GM23338 (cell line): ENCODE data around the gene NIFK. TPM values are rescaled to one million over a fixed set of nuclear protein-coding genes. Genes with fewer than 3 reads are reported as not detected.

Source experiments
- ATAC-seq: fragments of 200-7000 bp; cut with Tn5 transposase; 3 replicates; pipeline ENCODE4 v1.9.1; 2020
- DNase-seq: peaks from one replicate; pipeline ENCODE4 v3.0.0-alpha.2; 2015; ENCODE audit warnings: low spot score
- H2AFZ ChIP-seq: fragments of 200-600 bp; sonication (generic); 2 replicates; pipeline ENCODE4 v1.8.0; 2016; ENCODE audit warnings: antibody characterized with exemption, mild to moderate bottlenecking, moderate library complexity
- H3F3A ChIP-seq: fragments of 200-600 bp; sonication (generic); replicated peaks from 2 replicates; pipeline ENCODE4 v1.8.0; 2017; ENCODE audit warnings: antibody characterized with exemption, mixed run types, low read depth
- H3K27ac ChIP-seq: fragments of 200-600 bp; sonication (generic); 2 replicates; pipeline ENCODE4 v1.6.1; 2016; ENCODE audit warnings: low read depth
- H3K27me3 ChIP-seq: fragments of 200-600 bp; sonication (generic); 2 replicates; pipeline ENCODE4 v1.8.0; 2016; ENCODE audit warnings: mild to moderate bottlenecking, mixed run types, moderate library complexity; ENCODE audit not compliant: insufficient read depth
- H3K36me3 ChIP-seq: fragments of 200-600 bp; sonication (generic); 2 replicates; pipeline ENCODE4 v1.8.0; 2016; ENCODE audit warnings: mild to moderate bottlenecking; ENCODE audit not compliant: insufficient read depth
- H3K4me1 ChIP-seq: fragments of 200-600 bp; sonication (generic); 2 replicates; pipeline ENCODE4 v1.8.0; 2016; ENCODE audit warnings: mild to moderate bottlenecking, moderate library complexity; ENCODE audit not compliant: insufficient read depth
- H3K4me2 ChIP-seq: fragments of 200-600 bp; sonication (generic); 2 replicates; pipeline ENCODE4 v1.7.1; 2017; ENCODE audit warnings: mixed run types
- H3K4me3 ChIP-seq: fragments of 200-600 bp; sonication (generic); 2 replicates; pipeline ENCODE4 v1.6.1; 2016; ENCODE audit warnings: mixed run types
- H3K79me2 ChIP-seq: fragments of 200-600 bp; sonication (generic); replicated peaks from 2 replicates; pipeline ENCODE4 v1.8.0; 2017; ENCODE audit warnings: mild to moderate bottlenecking; ENCODE audit not compliant: insufficient read depth
- H3K9me2 ChIP-seq: fragments of 200-600 bp; sonication (generic); 2 replicates; pipeline ENCODE4 v1.8.0; 2017; ENCODE audit not compliant: insufficient read depth
- H4K20me1 ChIP-seq: fragments of 200-600 bp; sonication (generic); replicated peaks from 2 replicates; pipeline ENCODE4 v1.8.0; 2017; ENCODE audit warnings: mild to moderate bottlenecking; ENCODE audit not compliant: insufficient read depth
- H3K27ac Mint-ChIP-seq: 2 replicates; pipeline ENCODE4 v1.8.0; 2020; ENCODE audit warnings: inconsistent platforms, mild to moderate bottlenecking, moderate library complexity, mixed read lengths
- H3K27me3 Mint-ChIP-seq: 3 replicates; pipeline ENCODE4 v1.8.0; 2022; ENCODE audit warnings: low read depth, mild to moderate bottlenecking, moderate library complexity, mixed read lengths, inconsistent platforms; ENCODE audit not compliant: insufficient read depth, poor library complexity
- H3K36me3 Mint-ChIP-seq: 3 replicates; pipeline ENCODE4 v1.8.0; 2021; ENCODE audit warnings: low read depth, mild to moderate bottlenecking, inconsistent platforms, moderate library complexity, mixed read lengths
- H3K4me1 Mint-ChIP-seq: 3 replicates; pipeline ENCODE4 v1.8.0; 2020; ENCODE audit warnings: mild to moderate bottlenecking, inconsistent platforms, mixed read lengths
- H3K4me3 Mint-ChIP-seq: 3 replicates; pipeline ENCODE4 v1.8.0; 2021; ENCODE audit warnings: moderate library complexity, mild to moderate bottlenecking, inconsistent platforms, mixed read lengths
- H3K9me3 Mint-ChIP-seq: 3 replicates; pipeline ENCODE4 v1.8.0; 2020; ENCODE audit warnings: moderate library complexity, mild to moderate bottlenecking, inconsistent platforms, mixed read lengths
- CREB1 ChIP-seq: fragments of 250-450 bp; sonication (Bioruptor Pico); IDR thresholded peaks from 2 replicates; pipeline ENCODE4 v1.5.0; 2020; ENCODE audit warnings: low read depth, mild to moderate bottlenecking, moderate library complexity
- EZH2 ChIP-seq: fragments of 200-600 bp; sonication (generic); IDR thresholded peaks from one replicate; pipeline ENCODE4 v1.8.0; 2017; ENCODE audit warnings: antibody characterized with exemption, mild to moderate bottlenecking, low read depth; ENCODE audit not compliant: unreplicated experiment
- EZH2phosphoT487 ChIP-seq: fragments of 200-600 bp; sonication (generic); IDR thresholded peaks from one replicate; pipeline ENCODE4 v1.8.1; 2018; ENCODE audit warnings: antibody characterized with exemption; ENCODE audit not compliant: unreplicated experiment
- JUNB ChIP-seq: IDR thresholded peaks from one replicate; pipeline ENCODE4 v1.6.1; 2016; ENCODE audit warnings: antibody characterized with exemption; ENCODE audit not compliant: unreplicated experiment
- NANOG ChIP-seq: IDR thresholded peaks from 2 replicates; pipeline ENCODE4 v1.6.1; 2016; ENCODE audit warnings: antibody characterized with exemption, borderline replicate concordance
- POLR2AphosphoS5 ChIP-seq: IDR thresholded peaks from 2 replicates; pipeline ENCODE4 v1.6.1; 2016; ENCODE audit warnings: antibody characterized with exemption, low read depth
- STAT1 ChIP-seq: IDR thresholded peaks from one replicate; pipeline ENCODE4 v1.6.1; 2016; ENCODE audit warnings: antibody characterized with exemption; ENCODE audit not compliant: unreplicated experiment
- ZNF114 ChIP-seq: fragments of 250-450 bp; sonication (Bioruptor Pico); IDR thresholded peaks from 2 replicates; pipeline ENCODE4 v1.5.0; 2020; ENCODE audit warnings: mild to moderate bottlenecking, moderate library complexity
- ZNF331 ChIP-seq: fragments of 250-450 bp; sonication (Bioruptor Pico); IDR thresholded peaks from 2 replicates; pipeline ENCODE4 v1.5.0; 2020; ENCODE audit warnings: low read depth, mild to moderate bottlenecking, moderate library complexity
- polyA plus RNA-seq: library from polyadenylated mRNA; unstranded; fragments of >200 nt; fragmentation: Nextera tagmentation; extraction: Ambion mirVana; gene quantifications from 2 replicates; pipeline ENCODE4 v1.2.1, GENCODE V29; 2016
- total RNA-seq: library from RNA; depleted of rRNA; stranded (reverse); fragments of >200 nt; shearing (Covaris generic); gene quantifications from 2 replicates; pipeline ENCODE4 v1.2.3, GENCODE V29; 2014
- TF ChIP-seq, protein P1 (sequence below): IDR thresholded peaks from one replicate; pipeline ENCODE4 v1.6.1; 2018; ENCODE audit warnings: antibody characterized with exemption; ENCODE audit not compliant: unreplicated experiment
- TF ChIP-seq, protein P2 (sequence below): IDR thresholded peaks from 2 replicates; pipeline ENCODE4 v1.6.1; 2016; ENCODE audit warnings: antibody characterized with exemption
- TF ChIP-seq, protein P3 (sequence below): fragments of 250-450 bp; sonication (Bioruptor Pico); IDR thresholded peaks from 2 replicates; pipeline ENCODE4 v1.5.0; 2020; ENCODE audit warnings: mild to moderate bottlenecking, moderate library complexity
- TF ChIP-seq, protein P4 (sequence below), 2 experiments: fragments of 200-600 bp in 1 of 2; sonication (generic) in 1 of 2; conservative IDR thresholded peaks; 2 replicates each; pipeline versions ENCODE4 v1.5.1 to v1.6.1; 2016 to 2017; ENCODE audit warnings: antibody characterized with exemption in 2 of 2, low read depth in 2 of 2, mild to moderate bottlenecking in 2 of 2, moderate library complexity in 1 of 2

Gene NIFK
- total and polyA plus RNA-seq, 2 experiments from 2014 or later: 106 to 289 TPM

DNA sequence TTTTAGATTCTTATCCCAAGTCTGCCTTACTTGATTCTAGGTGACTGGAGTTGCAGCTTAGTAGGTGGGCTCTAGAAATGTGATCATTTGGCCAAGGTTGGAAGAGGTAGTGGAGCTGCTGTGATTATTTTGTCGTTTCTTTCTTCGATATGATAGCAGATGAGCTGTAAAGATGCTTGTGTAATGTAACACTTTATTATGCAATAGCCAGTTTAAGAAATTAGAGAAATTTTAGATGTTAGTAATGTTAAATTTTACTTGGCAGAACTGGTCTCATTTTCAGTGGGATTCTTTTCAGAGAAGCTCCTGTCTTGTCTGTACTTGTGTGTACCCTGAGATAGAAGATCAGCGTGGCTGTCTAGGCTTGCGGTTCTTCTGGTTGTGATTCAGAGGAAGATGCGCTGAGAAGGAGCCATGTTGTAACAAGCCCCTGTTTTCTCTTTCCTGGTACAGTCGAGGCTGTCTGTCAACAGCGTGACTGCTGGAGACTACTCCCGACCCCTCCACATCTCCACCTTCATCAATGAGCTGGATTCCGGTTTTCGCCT is 28.1 kb upstream of the NIFK start:
- Mint-ChIP-seq H3K4me1 (no peaks in the 10 kb centered on the region), H3K27ac (no peak overlapping the region), H3K9me3 (no peaks in the 10 kb centered on the region), H3K27me3 (peaks cover 1% of the 10 kb centered on the region), H3K36me3 (peaks cover 86% of the 10 kb centered on the region), H3K4me3 (no peak overlapping the region)
- Histone ChIP-seq H3K36me3 (peaks cover 79% of the 10 kb centered on the region), H3K9me2 (no peaks in the 10 kb centered on the region), H2AFZ (no peak overlapping the region), H3F3A (no peaks in the 10 kb centered on the region; the same call in 1 of the 2 replicates), H3K27ac (peak overlapping the region; percentile 20; the same call in 1 of the 2 replicates), H3K4me3 (no peak overlapping the region), H3K79me2 (peaks cover 20% of the 10 kb centered on the region), H3K4me1 (no peaks in the 10 kb centered on the region), H4K20me1 (0 out of 2 replicates have a peak, but pooled peaks cover 6% of the 10 kb centered on the region), H3K4me2 (no peak overlapping the region), H3K27me3 (no peaks in the 10 kb centered on the region)
- DNase-seq (no peak), ATAC-seq (no peak)
- TF ChIP-seq, protein P1, sequence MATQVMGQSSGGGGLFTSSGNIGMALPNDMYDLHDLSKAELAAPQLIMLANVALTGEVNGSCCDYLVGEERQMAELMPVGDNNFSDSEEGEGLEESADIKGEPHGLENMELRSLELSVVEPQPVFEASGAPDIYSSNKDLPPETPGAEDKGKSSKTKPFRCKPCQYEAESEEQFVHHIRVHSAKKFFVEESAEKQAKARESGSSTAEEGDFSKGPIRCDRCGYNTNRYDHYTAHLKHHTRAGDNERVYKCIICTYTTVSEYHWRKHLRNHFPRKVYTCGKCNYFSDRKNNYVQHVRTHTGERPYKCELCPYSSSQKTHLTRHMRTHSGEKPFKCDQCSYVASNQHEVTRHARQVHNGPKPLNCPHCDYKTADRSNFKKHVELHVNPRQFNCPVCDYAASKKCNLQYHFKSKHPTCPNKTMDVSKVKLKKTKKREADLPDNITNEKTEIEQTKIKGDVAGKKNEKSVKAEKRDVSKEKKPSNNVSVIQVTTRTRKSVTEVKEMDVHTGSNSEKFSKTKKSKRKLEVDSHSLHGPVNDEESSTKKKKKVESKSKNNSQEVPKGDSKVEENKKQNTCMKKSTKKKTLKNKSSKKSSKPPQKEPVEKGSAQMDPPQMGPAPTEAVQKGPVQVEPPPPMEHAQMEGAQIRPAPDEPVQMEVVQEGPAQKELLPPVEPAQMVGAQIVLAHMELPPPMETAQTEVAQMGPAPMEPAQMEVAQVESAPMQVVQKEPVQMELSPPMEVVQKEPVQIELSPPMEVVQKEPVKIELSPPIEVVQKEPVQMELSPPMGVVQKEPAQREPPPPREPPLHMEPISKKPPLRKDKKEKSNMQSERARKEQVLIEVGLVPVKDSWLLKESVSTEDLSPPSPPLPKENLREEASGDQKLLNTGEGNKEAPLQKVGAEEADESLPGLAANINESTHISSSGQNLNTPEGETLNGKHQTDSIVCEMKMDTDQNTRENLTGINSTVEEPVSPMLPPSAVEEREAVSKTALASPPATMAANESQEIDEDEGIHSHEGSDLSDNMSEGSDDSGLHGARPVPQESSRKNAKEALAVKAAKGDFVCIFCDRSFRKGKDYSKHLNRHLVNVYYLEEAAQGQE: no peak
- TF ChIP-seq EZH2 (no peak), CREB1 (no peak), POLR2AphosphoS5 (no peak), JUNB (no peak), STAT1 (no peak), ZNF331 (CRISPR knock-in tag) (no peak), NANOG (no peak), EZH2phosphoT487 (no peak), ZNF114 (no peak)
- TF ChIP-seq, protein P2, sequence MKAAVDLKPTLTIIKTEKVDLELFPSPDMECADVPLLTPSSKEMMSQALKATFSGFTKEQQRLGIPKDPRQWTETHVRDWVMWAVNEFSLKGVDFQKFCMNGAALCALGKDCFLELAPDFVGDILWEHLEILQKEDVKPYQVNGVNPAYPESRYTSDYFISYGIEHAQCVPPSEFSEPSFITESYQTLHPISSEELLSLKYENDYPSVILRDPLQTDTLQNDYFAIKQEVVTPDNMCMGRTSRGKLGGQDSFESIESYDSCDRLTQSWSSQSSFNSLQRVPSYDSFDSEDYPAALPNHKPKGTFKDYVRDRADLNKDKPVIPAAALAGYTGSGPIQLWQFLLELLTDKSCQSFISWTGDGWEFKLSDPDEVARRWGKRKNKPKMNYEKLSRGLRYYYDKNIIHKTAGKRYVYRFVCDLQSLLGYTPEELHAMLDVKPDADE: no peak
- TF ChIP-seq, protein P3, sequence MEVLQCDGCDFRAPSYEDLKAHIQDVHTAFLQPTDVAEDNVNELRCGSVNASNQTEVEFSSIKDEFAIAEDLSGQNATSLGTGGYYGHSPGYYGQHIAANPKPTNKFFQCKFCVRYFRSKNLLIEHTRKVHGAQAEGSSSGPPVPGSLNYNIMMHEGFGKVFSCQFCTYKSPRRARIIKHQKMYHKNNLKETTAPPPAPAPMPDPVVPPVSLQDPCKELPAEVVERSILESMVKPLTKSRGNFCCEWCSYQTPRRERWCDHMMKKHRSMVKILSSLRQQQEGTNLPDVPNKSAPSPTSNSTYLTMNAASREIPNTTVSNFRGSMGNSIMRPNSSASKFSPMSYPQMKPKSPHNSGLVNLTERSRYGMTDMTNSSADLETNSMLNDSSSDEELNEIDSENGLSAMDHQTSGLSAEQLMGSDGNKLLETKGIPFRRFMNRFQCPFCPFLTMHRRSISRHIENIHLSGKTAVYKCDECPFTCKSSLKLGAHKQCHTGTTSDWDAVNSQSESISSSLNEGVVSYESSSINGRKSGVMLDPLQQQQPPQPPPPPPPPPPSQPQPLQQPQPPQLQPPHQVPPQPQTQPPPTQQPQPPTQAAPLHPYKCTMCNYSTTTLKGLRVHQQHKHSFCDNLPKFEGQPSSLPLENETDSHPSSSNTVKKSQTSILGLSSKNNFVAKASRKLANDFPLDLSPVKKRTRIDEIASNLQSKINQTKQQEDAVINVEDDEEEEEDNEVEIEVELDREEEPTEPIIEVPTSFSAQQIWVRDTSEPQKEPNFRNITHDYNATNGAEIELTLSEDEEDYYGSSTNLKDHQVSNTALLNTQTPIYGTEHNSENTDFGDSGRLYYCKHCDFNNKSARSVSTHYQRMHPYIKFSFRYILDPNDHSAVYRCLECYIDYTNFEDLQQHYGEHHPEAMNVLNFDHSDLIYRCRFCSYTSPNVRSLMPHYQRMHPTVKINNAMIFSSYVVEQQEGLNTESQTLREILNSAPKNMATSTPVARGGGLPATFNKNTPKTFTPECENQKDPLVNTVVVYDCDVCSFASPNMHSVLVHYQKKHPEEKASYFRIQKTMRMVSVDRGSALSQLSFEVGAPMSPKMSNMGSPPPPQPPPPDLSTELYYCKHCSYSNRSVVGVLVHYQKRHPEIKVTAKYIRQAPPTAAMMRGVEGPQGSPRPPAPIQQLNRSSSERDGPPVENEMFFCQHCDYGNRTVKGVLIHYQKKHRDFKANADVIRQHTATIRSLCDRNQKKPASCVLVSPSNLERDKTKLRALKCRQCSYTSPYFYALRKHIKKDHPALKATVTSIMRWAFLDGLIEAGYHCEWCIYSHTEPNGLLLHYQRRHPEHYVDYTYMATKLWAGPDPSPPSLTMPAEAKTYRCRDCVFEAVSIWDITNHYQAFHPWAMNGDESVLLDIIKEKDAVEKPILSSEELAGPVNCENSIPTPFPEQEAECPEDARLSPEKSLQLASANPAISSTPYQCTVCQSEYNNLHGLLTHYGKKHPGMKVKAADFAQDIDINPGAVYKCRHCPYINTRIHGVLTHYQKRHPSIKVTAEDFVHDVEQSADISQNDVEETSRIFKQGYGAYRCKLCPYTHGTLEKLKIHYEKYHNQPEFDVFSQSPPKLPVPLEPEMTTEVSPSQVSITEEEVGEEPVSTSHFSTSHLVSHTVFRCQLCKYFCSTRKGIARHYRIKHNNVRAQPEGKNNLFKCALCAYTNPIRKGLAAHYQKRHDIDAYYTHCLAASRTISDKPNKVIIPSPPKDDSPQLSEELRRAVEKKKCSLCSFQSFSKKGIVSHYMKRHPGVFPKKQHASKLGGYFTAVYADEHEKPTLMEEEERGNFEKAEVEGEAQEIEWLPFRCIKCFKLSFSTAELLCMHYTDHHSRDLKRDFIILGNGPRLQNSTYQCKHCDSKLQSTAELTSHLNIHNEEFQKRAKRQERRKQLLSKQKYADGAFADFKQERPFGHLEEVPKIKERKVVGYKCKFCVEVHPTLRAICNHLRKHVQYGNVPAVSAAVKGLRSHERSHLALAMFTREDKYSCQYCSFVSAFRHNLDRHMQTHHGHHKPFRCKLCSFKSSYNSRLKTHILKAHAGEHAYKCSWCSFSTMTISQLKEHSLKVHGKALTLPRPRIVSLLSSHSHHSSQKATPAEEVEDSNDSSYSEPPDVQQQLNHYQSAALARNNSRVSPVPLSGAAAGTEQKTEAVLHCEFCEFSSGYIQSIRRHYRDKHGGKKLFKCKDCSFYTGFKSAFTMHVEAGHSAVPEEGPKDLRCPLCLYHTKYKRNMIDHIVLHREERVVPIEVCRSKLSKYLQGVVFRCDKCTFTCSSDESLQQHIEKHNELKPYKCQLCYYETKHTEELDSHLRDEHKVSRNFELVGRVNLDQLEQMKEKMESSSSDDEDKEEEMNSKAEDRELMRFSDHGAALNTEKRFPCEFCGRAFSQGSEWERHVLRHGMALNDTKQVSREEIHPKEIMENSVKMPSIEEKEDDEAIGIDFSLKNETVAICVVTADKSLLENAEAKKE (CRISPR knock-in tag): no peak
- TF ChIP-seq, protein P4, sequence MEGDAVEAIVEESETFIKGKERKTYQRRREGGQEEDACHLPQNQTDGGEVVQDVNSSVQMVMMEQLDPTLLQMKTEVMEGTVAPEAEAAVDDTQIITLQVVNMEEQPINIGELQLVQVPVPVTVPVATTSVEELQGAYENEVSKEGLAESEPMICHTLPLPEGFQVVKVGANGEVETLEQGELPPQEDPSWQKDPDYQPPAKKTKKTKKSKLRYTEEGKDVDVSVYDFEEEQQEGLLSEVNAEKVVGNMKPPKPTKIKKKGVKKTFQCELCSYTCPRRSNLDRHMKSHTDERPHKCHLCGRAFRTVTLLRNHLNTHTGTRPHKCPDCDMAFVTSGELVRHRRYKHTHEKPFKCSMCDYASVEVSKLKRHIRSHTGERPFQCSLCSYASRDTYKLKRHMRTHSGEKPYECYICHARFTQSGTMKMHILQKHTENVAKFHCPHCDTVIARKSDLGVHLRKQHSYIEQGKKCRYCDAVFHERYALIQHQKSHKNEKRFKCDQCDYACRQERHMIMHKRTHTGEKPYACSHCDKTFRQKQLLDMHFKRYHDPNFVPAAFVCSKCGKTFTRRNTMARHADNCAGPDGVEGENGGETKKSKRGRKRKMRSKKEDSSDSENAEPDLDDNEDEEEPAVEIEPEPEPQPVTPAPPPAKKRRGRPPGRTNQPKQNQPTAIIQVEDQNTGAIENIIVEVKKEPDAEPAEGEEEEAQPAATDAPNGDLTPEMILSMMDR (conservative IDR thresholded peaks at IDR 0.05; ENCODE audit: low read depth in 2 of 2): no peak
